Lower leg skin (tissue), 3 donors: ENCODE measurements around the gene TRAP1.

Experiments
- CTCF ChIP-seq, 3 donors: fragments of 450-650 bp; IDR thresholded peaks; one replicate each; pipeline ENCODE4 v1.5.1; 2016; ENCODE audit warnings: antibody characterized with exemption in 3 of 3, mild to moderate bottlenecking in 3 of 3, moderate library complexity in 2 of 3
- POLR2A ChIP-seq, 2 donors: fragments of 450-650 bp; IDR thresholded peaks; one replicate each; pipeline ENCODE4 v1.6.1; 2016 to 2017; ENCODE audit warnings: antibody characterized with exemption in 2 of 2, mild to moderate bottlenecking in 1 of 2, moderate library complexity in 1 of 2

- TF ChIP-seq CTCF (IDR thresholded peaks at IDR 0.05): no peak
- no peak for TF ChIP-seq POLR2A (IDR thresholded peaks at IDR 0.05)
Observed at GRCh38 chr16:3736116-3736515, 18.8 kb upstream of the TRAP1 start.
